C4-2B (cell line): ENCODE measurements around the gene FAM8A1.

Experiments used
- CTCF ChIP-seq: fragments of 450-650 bp; conservative IDR thresholded peaks from 2 replicates; pipeline ENCODE4 v1.5.1; 2017; ENCODE audit warnings: mild to moderate bottlenecking
- ZFX ChIP-seq: fragments of 450-650 bp; IDR thresholded peaks from 2 replicates; pipeline ENCODE4 v1.6.1; 2017

DNA sequence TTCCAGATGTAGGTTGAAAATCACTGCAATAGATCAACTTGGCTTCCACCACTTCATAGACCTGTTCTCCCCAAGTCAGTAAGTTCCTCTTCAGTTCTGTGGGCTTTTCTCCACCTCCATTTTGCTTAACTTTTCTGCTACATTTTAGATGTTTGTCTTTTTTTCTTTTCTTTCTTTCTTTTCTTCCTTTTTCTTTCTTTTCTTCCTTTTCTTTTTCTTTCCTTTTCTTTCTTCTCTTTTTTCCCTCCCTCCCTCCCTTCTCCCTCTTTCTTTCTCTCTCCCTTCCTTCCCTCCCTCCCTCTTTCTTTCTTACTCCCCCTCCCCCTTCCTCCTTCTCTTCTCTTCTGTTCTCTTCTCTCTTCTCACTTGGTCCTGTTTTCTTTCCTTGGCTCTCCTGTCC lies 6.9 kb upstream of the FAM8A1 start:
- no peak for TF ChIP-seq CTCF
- no peak for TF ChIP-seq ZFX
